Fibroblast of lung (primary cell): ENCODE data around the gene TC2N.

Experiments used
- CTCF ChIP-seq, 2 donors: IDR thresholded peaks in 1 of 2; conservative IDR thresholded peaks in 1 of 2; 1 replicate in 1 of 2; 2 replicates in 1 of 2; pipeline ENCODE4 v1.5.1; 2011 to 2012; ENCODE audit warnings: low read length in 2 of 2, control low read depth in 1 of 2, inconsistent platforms in 1 of 2, low read depth in 1 of 2, mild to moderate bottlenecking in 1 of 2
- EZH2 ChIP-seq: IDR thresholded peaks from 2 replicates; pipeline ENCODE4 v1.5.1; 2012; ENCODE audit warnings: low read length, control low read depth, mild to moderate bottlenecking; ENCODE audit errors: missing control alignments

- TF ChIP-seq CTCF (conservative IDR thresholded peaks at IDR 0.05 in 1 of 2, IDR thresholded peaks at IDR 0.05 in 1 of 2; ENCODE audit: low read depth in 1 of 2, low read length in 2 of 2): no peak
- no peak for TF ChIP-seq EZH2
Measured at GRCh38 chr14:91866511-91867295, 633 bp downstream of the TC2N start.
